HG02759 (cell line): ENCODE results near the gene ADCK1.
"Not testable (repeated sequence)": the region's sequence is repeated elsewhere in the genome, so short reads cannot be mapped to it uniquely, and the experiment has no call there.

ENCODE experiments used
- ATAC-seq: cut with Tn5 transposase; IDR thresholded peaks from one replicate; pipeline ENCODE4 v1.9.1; 2021; ENCODE audit warnings: mild to moderate bottlenecking, moderate library complexity; ENCODE audit not compliant: unreplicated experiment

ADCK1 gene

GRCh38 chr14:77799863-77800730, at the start of gene ADCK1:
Gene ADCK1, plus strand, starts transcription at chr14:77800109. Its CDS starts 18,870 bp downstream, at chr14:77818979.
- ATAC-seq: peak; percentile 93

GRCh38 chr14:77752266-77752665, 47.6 kb upstream of the ADCK1 start:
- no peak for ATAC-seq

- ATAC-seq: no peak
Measured at GRCh38 chr14:77752799-77753516, 47.0 kb upstream of the ADCK1 start.

- peak; percentile 93 for ATAC-seq
Measured at GRCh38 chr14:77760381-77761204, 39.3 kb upstream of the ADCK1 start, which contains the start of gene SNW1. Gene SNW1, minus strand, starts transcription at chr14:77761156. Its CDS starts 29 bp downstream, at chr14:77761127.

GRCh38 chr14:77761205-77761931, 38.5 kb upstream of the ADCK1 start:
- peak; percentile 25 for ATAC-seq

- ATAC-seq: no peak
Measured at GRCh38 chr14:77763316-77763715, 36.6 kb upstream of the ADCK1 start.

- no peak for ATAC-seq
Measured at GRCh38 chr14:77763978-77764377, 35.9 kb upstream of the ADCK1 start.

GRCh38 chr14:77768442-77769069, 31.4 kb upstream of the ADCK1 start:
- ATAC-seq: not testable (repeated sequence)

- ATAC-seq: not testable (repeated sequence)
Measured at GRCh38 chr14:77773966-77774365, 25.9 kb upstream of the ADCK1 start.

GRCh38 chr14:77782202-77782601, 17.7 kb upstream of the ADCK1 start:
- no peak for ATAC-seq

GRCh38 chr14:77786148-77786547, 13.8 kb upstream of the ADCK1 start:
- ATAC-seq: no peak

- ATAC-seq: no peak
Measured at GRCh38 chr14:77790566-77791224, 9.2 kb upstream of the ADCK1 start.

GRCh38 chr14:77791225-77791600, 8.7 kb upstream of the ADCK1 start:
- no peak for ATAC-seq

- not testable (repeated sequence) for ATAC-seq
Measured at GRCh38 chr14:77793255-77793654, 6.7 kb upstream of the ADCK1 start.

GRCh38 chr14:77794357-77794756, 5.6 kb upstream of the ADCK1 start:
- no peak for ATAC-seq

- peak; percentile 0 for ATAC-seq
Measured at GRCh38 chr14:77799456-77799855, 453 bp upstream of the ADCK1 start.

- ATAC-seq: no peak
Measured at GRCh38 chr14:77800814-77801213, 905 bp downstream of the ADCK1 start.

GRCh38 chr14:77804592-77804991, 4.7 kb downstream of the ADCK1 start:
- no peak for ATAC-seq

GRCh38 chr14:77805706-77806105, 5.8 kb downstream of the ADCK1 start:
- ATAC-seq: no peak
